ENCODE measurements around the gene ARL5B. TPM values are rescaled to one million over a fixed set of nuclear protein-coding genes. Genes with fewer than 3 reads are reported as not detected.

Gene ARL5B
- total and polyA plus RNA-seq, 5 experiments from 2014 or later, result 0.72 to 12.9 (median 1.9) TPM

Other genes with a start within 250 kb of the ARL5B start
- 10 to 100 TPM; 39.6 to 42.4 TPM for gene NSUN6, start 7.8 kb upstream of the ARL5B start, total RNA-seq
- 10 to 100 TPM in 1 of 3 donors, 1 to 10 TPM in 2; 5.3 to 10.8 (median 6.1) TPM for gene NSUN6, start 7.8 kb upstream of the ARL5B start, polyA plus RNA-seq

All from naive thymus-derived CD8-positive, alpha-beta T cell (primary cell).